ENCODE measurements around the gene MYADM. TPM values are rescaled to one million over a fixed set of nuclear protein-coding genes. Genes with fewer than 3 reads are reported as not detected.

MYADM gene
- total and polyA plus RNA-seq, 2 of the 13 experiments (the other 11 are each of a cell fraction or from before 2014, with no cell fraction given), result 19.9 to 38.1 TPM

DNA sequence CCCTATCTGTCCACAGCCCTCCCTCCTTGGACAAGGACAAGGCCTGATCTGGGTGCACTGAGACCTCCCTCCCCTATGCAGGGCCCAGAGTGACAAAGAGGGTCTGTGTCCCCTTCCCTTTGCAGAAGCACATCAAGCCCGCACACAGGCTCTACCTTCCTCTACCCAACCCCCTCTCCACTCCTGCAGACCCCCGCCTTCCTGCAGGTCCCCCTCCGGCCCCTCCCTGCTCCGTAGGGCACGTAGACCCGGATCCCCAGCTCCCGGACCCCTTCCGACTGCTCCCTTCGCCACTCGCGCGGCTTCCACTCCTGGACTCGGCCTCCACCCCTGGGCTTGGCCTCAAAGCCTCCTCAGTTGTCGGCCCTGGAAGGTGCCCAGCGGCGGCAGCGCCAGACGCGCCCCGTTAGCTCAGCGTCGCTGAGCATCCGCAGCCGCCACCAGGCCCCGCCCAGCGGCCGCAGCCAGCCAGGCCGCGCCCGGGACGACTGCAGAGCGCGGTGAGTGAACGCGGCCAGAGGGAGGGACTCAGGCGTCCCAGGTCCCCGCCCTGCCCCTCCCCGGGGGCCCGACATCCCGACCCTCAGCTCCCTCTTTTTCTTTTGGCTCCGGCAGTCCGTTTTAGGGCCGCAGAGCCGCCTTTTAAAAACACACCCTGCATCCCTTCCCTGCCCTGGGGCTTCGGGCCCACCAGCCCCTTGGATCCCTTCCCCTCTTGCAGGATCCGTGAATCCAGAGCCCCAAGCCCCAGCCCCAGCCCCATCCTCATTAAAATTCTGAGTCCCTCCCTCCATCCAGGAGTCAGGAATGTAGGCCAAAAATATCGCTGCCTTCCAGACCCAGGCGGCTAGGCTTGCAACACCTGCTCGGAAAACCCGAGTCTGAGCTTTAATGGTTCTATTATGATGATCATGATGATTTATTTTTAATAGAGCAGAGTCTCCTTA is 1.5 kb upstream of the MYADM start (continued):
- TF ChIP-seq, protein P1, sequence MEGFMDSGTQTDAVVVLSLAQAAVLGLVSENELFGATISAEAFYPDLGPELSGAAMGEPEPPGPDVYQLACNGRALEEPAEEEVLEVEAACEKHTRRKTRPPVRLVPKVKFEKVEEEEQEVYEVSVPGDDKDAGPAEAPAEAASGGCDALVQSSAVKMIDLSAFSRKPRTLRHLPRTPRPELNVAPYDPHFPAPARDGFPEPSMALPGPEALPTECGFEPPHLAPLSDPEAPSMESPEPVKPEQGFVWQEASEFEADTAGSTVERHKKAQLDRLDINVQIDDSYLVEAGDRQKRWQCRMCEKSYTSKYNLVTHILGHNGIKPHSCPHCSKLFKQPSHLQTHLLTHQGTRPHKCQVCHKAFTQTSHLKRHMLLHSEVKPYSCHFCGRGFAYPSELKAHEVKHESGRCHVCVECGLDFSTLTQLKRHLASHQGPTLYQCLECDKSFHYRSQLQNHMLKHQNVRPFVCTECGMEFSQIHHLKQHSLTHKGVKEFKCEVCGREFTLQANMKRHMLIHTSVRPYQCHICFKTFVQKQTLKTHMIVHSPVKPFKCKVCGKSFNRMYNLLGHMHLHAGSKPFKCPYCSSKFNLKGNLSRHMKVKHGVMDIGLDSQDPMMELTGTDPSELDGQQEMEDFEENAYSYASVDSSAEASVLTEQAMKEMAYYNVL (CRISPR knock-in tag; IDR thresholded peaks at IDR 0.05; ENCODE audit: borderline replicate concordance), result 0 out of 2 replicates have a peak, but pooled peaks have one; percentile 62
- TF ChIP-seq MEIS2 (CRISPR knock-in tag; IDR thresholded peaks at IDR 0.05) (peak; percentile 62), TBX2 (CRISPR knock-in tag; IDR thresholded peaks at IDR 0.05; ENCODE audit: borderline replicate concordance) (peak; percentile 29; the same call in 1 of the 2 replicates), ZNF256 (CRISPR knock-in tag; conservative IDR thresholded peaks at IDR 0.05) (no peak), MXD4 (CRISPR knock-in tag; IDR thresholded peaks at IDR 0.05) (0 out of 2 replicates have a peak, but pooled peaks have one; percentile 33), ZNF329 (CRISPR knock-in tag; IDR thresholded peaks at IDR 0.05; ENCODE audit: low read depth) (0 out of 2 replicates have a peak, but pooled peaks have one; percentile 25), EEA1 (CRISPR knock-in tag; IDR thresholded peaks at IDR 0.05; ENCODE audit: borderline replicate concordance) (0 out of 2 replicates have a peak, but pooled peaks have one; percentile 49), TOE1 (CRISPR knock-in tag; IDR thresholded peaks at IDR 0.05) (no peak), ASH2L (IDR thresholded peaks at IDR 0.05; ENCODE audit: insufficient read length, low read depth, low read length) (peak; percentile 35), ZNF562 (CRISPR knock-in tag; IDR thresholded peaks at IDR 0.05; ENCODE audit: borderline replicate concordance) (no peak)
- TF ChIP-seq, protein P2, sequence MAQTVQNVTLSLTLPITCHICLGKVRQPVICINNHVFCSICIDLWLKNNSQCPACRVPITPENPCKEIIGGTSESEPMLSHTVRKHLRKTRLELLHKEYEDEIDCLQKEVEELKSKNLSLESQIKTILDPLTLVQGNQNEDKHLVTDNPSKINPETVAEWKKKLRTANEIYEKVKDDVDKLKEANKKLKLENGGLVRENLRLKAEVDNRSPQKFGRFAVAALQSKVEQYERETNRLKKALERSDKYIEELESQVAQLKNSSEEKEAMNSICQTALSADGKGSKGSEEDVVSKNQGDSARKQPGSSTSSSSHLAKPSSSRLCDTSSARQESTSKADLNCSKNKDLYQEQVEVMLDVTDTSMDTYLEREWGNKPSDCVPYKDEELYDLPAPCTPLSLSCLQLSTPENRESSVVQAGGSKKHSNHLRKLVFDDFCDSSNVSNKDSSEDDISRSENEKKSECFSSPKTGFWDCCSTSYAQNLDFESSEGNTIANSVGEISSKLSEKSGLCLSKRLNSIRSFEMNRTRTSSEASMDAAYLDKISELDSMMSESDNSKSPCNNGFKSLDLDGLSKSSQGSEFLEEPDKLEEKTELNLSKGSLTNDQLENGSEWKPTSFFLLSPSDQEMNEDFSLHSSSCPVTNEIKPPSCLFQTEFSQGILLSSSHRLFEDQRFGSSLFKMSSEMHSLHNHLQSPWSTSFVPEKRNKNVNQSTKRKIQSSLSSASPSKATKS (CRISPR knock-in tag; IDR thresholded peaks at IDR 0.05), result no peak
- TF ChIP-seq, protein P3, sequence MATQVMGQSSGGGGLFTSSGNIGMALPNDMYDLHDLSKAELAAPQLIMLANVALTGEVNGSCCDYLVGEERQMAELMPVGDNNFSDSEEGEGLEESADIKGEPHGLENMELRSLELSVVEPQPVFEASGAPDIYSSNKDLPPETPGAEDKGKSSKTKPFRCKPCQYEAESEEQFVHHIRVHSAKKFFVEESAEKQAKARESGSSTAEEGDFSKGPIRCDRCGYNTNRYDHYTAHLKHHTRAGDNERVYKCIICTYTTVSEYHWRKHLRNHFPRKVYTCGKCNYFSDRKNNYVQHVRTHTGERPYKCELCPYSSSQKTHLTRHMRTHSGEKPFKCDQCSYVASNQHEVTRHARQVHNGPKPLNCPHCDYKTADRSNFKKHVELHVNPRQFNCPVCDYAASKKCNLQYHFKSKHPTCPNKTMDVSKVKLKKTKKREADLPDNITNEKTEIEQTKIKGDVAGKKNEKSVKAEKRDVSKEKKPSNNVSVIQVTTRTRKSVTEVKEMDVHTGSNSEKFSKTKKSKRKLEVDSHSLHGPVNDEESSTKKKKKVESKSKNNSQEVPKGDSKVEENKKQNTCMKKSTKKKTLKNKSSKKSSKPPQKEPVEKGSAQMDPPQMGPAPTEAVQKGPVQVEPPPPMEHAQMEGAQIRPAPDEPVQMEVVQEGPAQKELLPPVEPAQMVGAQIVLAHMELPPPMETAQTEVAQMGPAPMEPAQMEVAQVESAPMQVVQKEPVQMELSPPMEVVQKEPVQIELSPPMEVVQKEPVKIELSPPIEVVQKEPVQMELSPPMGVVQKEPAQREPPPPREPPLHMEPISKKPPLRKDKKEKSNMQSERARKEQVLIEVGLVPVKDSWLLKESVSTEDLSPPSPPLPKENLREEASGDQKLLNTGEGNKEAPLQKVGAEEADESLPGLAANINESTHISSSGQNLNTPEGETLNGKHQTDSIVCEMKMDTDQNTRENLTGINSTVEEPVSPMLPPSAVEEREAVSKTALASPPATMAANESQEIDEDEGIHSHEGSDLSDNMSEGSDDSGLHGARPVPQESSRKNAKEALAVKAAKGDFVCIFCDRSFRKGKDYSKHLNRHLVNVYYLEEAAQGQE (IDR thresholded peaks at IDR 0.05; ENCODE audit: borderline replicate concordance in 1 of 2, low read depth in 1 of 2, low read length in 2 of 2), result peak in 1 of 2 experiments; percentile 47; a peak in 1 of 4 replicates
- TF ChIP-seq, protein P4, sequence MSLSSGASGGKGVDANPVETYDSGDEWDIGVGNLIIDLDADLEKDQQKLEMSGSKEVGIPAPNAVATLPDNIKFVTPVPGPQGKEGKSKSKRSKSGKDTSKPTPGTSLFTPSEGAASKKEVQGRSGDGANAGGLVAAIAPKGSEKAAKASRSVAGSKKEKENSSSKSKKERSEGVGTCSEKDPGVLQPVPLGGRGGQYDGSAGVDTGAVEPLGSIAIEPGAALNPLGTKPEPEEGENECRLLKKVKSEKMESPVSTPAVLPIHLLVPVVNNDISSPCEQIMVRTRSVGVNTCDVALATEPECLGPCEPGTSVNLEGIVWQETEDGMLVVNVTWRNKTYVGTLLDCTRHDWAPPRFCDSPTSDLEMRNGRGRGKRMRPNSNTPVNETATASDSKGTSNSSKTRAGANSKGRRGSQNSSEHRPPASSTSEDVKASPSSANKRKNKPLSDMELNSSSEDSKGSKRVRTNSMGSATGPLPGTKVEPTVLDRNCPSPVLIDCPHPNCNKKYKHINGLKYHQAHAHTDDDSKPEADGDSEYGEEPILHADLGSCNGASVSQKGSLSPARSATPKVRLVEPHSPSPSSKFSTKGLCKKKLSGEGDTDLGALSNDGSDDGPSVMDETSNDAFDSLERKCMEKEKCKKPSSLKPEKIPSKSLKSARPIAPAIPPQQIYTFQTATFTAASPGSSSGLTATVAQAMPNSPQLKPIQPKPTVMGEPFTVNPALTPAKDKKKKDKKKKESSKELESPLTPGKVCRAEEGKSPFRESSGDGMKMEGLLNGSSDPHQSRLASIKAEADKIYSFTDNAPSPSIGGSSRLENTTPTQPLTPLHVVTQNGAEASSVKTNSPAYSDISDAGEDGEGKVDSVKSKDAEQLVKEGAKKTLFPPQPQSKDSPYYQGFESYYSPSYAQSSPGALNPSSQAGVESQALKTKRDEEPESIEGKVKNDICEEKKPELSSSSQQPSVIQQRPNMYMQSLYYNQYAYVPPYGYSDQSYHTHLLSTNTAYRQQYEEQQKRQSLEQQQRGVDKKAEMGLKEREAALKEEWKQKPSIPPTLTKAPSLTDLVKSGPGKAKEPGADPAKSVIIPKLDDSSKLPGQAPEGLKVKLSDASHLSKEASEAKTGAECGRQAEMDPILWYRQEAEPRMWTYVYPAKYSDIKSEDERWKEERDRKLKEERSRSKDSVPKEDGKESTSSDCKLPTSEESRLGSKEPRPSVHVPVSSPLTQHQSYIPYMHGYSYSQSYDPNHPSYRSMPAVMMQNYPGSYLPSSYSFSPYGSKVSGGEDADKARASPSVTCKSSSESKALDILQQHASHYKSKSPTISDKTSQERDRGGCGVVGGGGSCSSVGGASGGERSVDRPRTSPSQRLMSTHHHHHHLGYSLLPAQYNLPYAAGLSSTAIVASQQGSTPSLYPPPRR (CRISPR knock-in tag; IDR thresholded peaks at IDR 0.05; ENCODE audit: borderline replicate concordance), result peak; percentile 49; the same call in 1 of the 2 replicates

Data from HepG2 (cell line).